ENCODE data around the gene SIPA1L3.

The SIPA1L3 gene

DNA sequence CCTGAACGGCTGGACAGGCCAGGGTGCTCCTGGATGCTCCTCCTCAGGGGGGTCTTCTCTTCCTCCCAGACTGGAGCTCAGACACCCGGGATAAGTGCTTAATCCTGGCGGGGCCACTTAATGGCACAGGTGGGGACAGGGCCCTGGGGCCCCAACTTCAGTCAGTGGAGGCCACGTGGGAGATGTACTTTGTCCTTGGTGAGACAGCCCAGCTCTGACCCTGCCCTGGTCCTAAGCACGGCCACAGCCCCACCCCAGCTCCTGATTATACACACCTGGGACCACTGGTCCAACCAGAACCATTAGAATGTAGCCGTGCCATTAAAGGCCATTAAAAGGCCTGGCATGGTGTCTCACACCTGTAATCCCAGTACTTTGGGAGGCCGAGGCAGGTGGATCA is 341.4 kb downstream of the SIPA1L3 start:
- Histone ChIP-seq H3K9me3 (replicated peaks; ENCODE audit: insufficient read depth, low read length) (no peaks in the 10 kb centered on the region), H3K4me2 (ENCODE audit: low read depth, low read length) (no peak overlapping the region), H3K27me3 (replicated peaks; ENCODE audit: insufficient read depth, low read length) (peaks cover 18% of the 10 kb centered on the region), H3K27ac (ENCODE audit: low read length) (no peak overlapping the region), H3K79me2 (ENCODE audit: low read length) (no peaks in the 10 kb centered on the region), H3K36me3 (replicated peaks; ENCODE audit: insufficient read depth, low read length) (no peaks in the 10 kb centered on the region), H3K9ac (ENCODE audit: low read length) (no peak overlapping the region), H3F3A (ENCODE audit: insufficient read depth, low read length) (no peaks in the 10 kb centered on the region), H2AFZ (ENCODE audit: low read length) (no peak overlapping the region), H4K20me1 (ENCODE audit: insufficient read depth, low read length) (no peaks in the 10 kb centered on the region), H3K4me3 (ENCODE audit: low read length) (no peak overlapping the region), H3K4me1 (ENCODE audit: low read length) (no peaks in the 10 kb centered on the region), H3K9me2 (replicated peaks; ENCODE audit: insufficient read depth, low read length) (no peaks in the 10 kb centered on the region)
- DNase-seq, result no peak
- TF ChIP-seq, protein P1, sequence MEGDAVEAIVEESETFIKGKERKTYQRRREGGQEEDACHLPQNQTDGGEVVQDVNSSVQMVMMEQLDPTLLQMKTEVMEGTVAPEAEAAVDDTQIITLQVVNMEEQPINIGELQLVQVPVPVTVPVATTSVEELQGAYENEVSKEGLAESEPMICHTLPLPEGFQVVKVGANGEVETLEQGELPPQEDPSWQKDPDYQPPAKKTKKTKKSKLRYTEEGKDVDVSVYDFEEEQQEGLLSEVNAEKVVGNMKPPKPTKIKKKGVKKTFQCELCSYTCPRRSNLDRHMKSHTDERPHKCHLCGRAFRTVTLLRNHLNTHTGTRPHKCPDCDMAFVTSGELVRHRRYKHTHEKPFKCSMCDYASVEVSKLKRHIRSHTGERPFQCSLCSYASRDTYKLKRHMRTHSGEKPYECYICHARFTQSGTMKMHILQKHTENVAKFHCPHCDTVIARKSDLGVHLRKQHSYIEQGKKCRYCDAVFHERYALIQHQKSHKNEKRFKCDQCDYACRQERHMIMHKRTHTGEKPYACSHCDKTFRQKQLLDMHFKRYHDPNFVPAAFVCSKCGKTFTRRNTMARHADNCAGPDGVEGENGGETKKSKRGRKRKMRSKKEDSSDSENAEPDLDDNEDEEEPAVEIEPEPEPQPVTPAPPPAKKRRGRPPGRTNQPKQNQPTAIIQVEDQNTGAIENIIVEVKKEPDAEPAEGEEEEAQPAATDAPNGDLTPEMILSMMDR (IDR thresholded peaks at IDR 0.05; ENCODE audit: low read length), result no peak
- TF ChIP-seq EZH2 (optimal IDR thresholded peaks at IDR 0.05; ENCODE audit: low read depth, low read length) (no peak), EZH2phosphoT487 (IDR thresholded peaks at IDR 0.05; ENCODE audit: low read length) (no peak)

DNA sequence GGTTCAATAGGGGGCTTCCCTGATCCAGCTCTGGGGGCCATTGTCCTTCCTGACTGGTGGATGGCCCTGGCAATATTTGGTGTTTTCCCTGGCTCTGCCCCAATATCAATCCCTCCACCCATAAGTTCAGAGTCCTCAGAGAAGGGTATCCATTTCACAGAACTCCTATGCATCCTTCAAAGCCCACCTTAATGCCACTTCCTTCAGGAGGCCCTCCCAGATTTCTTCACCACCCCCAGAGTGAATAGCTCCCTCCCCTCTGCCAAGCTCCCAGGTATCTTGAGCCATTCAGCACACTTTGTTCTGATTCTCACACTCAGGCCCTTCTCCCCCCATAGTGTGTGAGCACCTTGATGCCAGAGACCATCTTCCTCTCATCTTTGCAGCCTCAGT is 343.4 kb downstream of the SIPA1L3 start:
- H3K9me3 ChIP-seq (replicated peaks; ENCODE audit: insufficient read depth, low read length), result no peaks in the 10 kb centered on the region
- no peak for TF ChIP-seq EZH2 (optimal IDR thresholded peaks at IDR 0.05; ENCODE audit: low read depth, low read length)
- TF ChIP-seq, protein P1 (IDR thresholded peaks at IDR 0.05; ENCODE audit: low read length), result no peak
- no peak for TF ChIP-seq EZH2phosphoT487 (IDR thresholded peaks at IDR 0.05; ENCODE audit: low read length)
- no peaks in the 10 kb centered on the region for H3F3A ChIP-seq (ENCODE audit: insufficient read depth, low read length)
- H3K79me2 ChIP-seq (ENCODE audit: low read length), result no peaks in the 10 kb centered on the region
- H3K4me1 ChIP-seq (ENCODE audit: low read length), result no peaks in the 10 kb centered on the region
- peaks cover 33% of the 10 kb centered on the region for H3K27me3 ChIP-seq (replicated peaks; ENCODE audit: insufficient read depth, low read length)
- H3K4me3 ChIP-seq (ENCODE audit: low read length), result no peak overlapping the region
- no peak overlapping the region for H2AFZ ChIP-seq (ENCODE audit: low read length)
- no peaks in the 10 kb centered on the region for H3K9me2 ChIP-seq (replicated peaks; ENCODE audit: insufficient read depth, low read length)
- no peak overlapping the region for H3K9ac ChIP-seq (ENCODE audit: low read length)
- no peak overlapping the region for H3K4me2 ChIP-seq (ENCODE audit: low read depth, low read length)
- no peak overlapping the region for H3K27ac ChIP-seq (ENCODE audit: low read length)
- DNase-seq, result no peak
- no peaks in the 10 kb centered on the region for H4K20me1 ChIP-seq (ENCODE audit: insufficient read depth, low read length)
- no peaks in the 10 kb centered on the region for H3K36me3 ChIP-seq (replicated peaks; ENCODE audit: insufficient read depth, low read length)

DNA sequence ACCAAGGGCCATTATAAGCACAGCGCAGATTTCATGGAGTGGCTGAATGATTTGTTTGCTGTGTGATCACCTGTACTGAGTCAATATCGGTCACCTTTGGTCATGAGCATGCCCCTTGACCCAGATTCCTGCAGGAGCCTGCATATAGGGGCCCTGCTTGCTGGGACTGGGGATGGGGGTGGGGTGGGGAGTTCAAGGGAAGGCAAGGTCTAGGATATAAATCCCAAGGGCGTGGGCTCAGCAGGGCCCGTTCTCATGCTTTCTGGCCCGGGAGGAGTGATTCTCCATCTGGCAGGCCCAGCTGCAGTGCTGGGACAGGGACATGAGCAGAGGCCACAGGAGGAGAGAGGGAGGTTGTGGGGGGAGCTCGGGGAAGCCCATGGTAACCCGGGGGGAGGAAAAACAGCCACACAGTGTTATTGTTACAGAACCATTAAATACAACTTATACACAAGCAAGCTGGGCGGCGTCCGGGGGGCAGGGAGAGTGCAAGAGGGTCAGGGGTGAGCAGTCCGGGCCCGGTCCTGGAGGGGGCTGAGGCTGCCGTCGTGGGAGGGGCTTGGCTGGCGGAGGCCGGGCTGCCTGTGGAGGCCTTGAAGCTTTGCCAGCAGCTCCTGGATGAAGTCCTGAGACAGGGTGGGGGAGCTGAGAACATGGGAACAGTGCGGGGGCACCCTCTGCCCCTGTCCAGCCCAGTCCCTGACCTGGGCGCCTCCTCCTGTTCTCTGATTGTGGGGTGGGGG is 344.0 kb downstream of the SIPA1L3 start:
- no peaks in the 10 kb centered on the region for H4K20me1 ChIP-seq (ENCODE audit: insufficient read depth, low read length)
- H3F3A ChIP-seq (ENCODE audit: insufficient read depth, low read length), result no peaks in the 10 kb centered on the region
- no peak overlapping the region for H3K4me2 ChIP-seq (ENCODE audit: low read depth, low read length)
- no peak overlapping the region for H3K27ac ChIP-seq (ENCODE audit: low read length)
- H3K9me2 ChIP-seq (replicated peaks; ENCODE audit: insufficient read depth, low read length), result no peaks in the 10 kb centered on the region
- H3K4me1 ChIP-seq (ENCODE audit: low read length), result no peaks in the 10 kb centered on the region
- peaks cover 38% of the 10 kb centered on the region for H3K27me3 ChIP-seq (replicated peaks; ENCODE audit: insufficient read depth, low read length)
- H2AFZ ChIP-seq (ENCODE audit: low read length), result no peak overlapping the region
- H3K9ac ChIP-seq (ENCODE audit: low read length), result no peak overlapping the region
- DNase-seq, result no peak
- no peaks in the 10 kb centered on the region for H3K36me3 ChIP-seq (replicated peaks; ENCODE audit: insufficient read depth, low read length)
- TF ChIP-seq, protein P1 (IDR thresholded peaks at IDR 0.05; ENCODE audit: low read length), result no peak
- TF ChIP-seq EZH2 (optimal IDR thresholded peaks at IDR 0.05; ENCODE audit: low read depth, low read length) (no peak), EZH2phosphoT487 (IDR thresholded peaks at IDR 0.05; ENCODE audit: low read length) (no peak)
- H3K9me3 ChIP-seq (replicated peaks; ENCODE audit: insufficient read depth, low read length), result no peaks in the 10 kb centered on the region
- H3K79me2 ChIP-seq (ENCODE audit: low read length), result no peaks in the 10 kb centered on the region
- H3K4me3 ChIP-seq (ENCODE audit: low read length), result no peak overlapping the region
